Measurements from ENCODE around the gene PEX6.

The PEX6 gene

DNA sequence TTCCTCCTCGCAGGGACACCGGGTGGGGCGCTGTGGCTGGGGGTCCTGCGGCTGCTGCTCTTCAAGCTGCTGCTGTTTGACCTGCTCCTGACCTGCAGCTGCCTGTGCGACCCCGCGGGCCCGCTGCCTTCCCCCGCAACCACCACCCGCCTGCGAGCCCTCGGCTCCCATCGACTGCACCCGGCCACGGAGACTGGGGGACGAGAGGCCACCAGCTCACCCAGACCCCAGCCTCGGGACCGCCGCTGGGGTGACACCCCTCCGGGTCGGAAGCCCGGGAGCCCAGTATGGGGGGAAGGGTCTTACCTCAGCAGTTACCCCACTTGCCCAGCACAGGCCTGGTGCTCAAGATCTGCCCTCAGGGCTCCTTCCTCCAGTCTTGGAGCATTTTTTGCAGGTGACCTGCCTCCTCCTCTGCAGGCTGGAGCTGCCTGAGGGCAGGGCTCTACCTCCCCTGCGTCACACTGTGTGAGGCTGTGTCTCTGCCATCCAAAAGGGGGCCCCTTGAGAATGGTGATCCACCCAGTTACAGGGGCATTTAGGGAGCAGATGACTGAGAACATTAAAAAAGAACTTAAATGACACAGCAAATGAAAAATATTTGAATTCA, 53.6 kb downstream of the PEX6 start:
- DNase-seq (ENCODE audit: extremely low read depth, low read depth): no peak
- TF ChIP-seq CTCF (IDR thresholded peaks at IDR 0.05; ENCODE audit: low read depth, low read length, missing control alignments): no peak
- no peak overlapping the region for H3K4me3 ChIP-seq (replicated peaks; ENCODE audit: low read depth, low read length)

DNA sequence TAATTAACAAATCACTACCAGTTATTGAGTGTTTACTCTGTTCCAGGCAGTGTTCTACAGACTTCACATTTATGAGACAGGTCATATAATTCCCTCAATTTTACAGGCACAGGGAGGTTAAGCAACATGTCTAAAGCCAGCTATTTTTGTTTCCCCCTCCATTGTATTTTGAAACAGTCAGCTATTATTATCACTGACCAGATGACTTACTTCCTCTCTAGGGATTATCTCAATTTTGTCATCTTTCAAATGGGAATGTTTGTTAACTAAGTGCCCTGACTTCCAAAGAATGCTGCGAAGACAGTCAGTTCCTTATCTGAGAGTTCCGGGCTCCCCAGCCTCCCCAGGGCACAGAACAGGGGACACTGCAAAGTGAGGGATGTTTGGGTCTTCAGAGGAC, 55.3 kb downstream of the PEX6 start:
- no peak overlapping the region for H3K4me3 ChIP-seq (replicated peaks; ENCODE audit: low read depth, low read length)
- no peak for DNase-seq (ENCODE audit: extremely low read depth, low read depth)
- no peak for TF ChIP-seq CTCF (IDR thresholded peaks at IDR 0.05; ENCODE audit: low read depth, low read length, missing control alignments)

GRCh38 chr6:42921801-42922200, 57.2 kb downstream of the PEX6 start:
- DNase-seq (ENCODE audit: extremely low read depth, low read depth): no peak
- H3K4me3 ChIP-seq (replicated peaks; ENCODE audit: low read depth, low read length): no peak overlapping the region
- no peak for TF ChIP-seq CTCF (IDR thresholded peaks at IDR 0.05; ENCODE audit: low read depth, low read length, missing control alignments)

GRCh38 chr6:42916288-42916687, 62.7 kb downstream of the PEX6 start:
- no peak for TF ChIP-seq CTCF (IDR thresholded peaks at IDR 0.05; ENCODE audit: low read depth, low read length, missing control alignments)
- H3K4me3 ChIP-seq (replicated peaks; ENCODE audit: low read depth, low read length): no peak overlapping the region
- DNase-seq (ENCODE audit: extremely low read depth, low read depth): no peak

DNA sequence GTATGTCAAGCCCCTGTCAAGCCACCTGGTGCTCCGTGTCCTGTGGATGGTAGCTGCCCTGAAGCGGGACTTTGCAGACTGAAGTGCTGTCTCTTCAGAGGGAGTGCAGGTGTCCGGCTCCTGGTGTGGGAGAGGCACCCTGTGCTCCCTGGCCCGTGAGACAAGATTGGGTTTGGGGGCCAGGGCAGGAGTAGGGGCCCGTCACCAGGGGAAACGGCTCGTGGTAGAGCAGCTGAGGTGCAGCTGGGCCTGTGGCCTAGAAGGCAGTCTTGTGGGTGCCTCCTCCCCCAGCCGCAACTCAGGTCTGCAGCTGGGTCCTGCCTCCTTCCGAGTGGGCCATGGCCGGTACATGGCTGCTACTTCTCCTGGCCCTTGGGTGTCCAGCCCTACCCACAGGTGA, 63.2 kb downstream of the PEX6 start, which contains the start of gene PTCRA:
Gene PTCRA, plus strand, starts transcription at position 322 of the 400 bp plus-strand sequence. Its CDS starts 17 bp downstream, at position 339.
- H3K4me3 ChIP-seq (replicated peaks; ENCODE audit: low read depth, low read length): no peak within 1 kb of the TSS
- no peak for TF ChIP-seq CTCF (IDR thresholded peaks at IDR 0.05; ENCODE audit: low read depth, low read length, missing control alignments)
- DNase-seq (ENCODE audit: extremely low read depth, low read depth): no peak

GRCh38 chr6:42914546-42914945, 64.4 kb downstream of the PEX6 start:
- TF ChIP-seq CTCF (IDR thresholded peaks at IDR 0.05; ENCODE audit: low read depth, low read length, missing control alignments): no peak
- DNase-seq (ENCODE audit: extremely low read depth, low read depth): no peak
- no peak overlapping the region for H3K4me3 ChIP-seq (replicated peaks; ENCODE audit: low read depth, low read length)

All from HFF-Myc (cell line).